ENCODE data around the gene F7.
A peak's percentile ranks its signal among the peaks of the same experiment; 100 is the strongest.
"Not testable (repeated sequence)": the region's sequence is repeated elsewhere in the genome, so short reads cannot be mapped to it uniquely, and the experiment has no call there.

F7 gene

DNA sequence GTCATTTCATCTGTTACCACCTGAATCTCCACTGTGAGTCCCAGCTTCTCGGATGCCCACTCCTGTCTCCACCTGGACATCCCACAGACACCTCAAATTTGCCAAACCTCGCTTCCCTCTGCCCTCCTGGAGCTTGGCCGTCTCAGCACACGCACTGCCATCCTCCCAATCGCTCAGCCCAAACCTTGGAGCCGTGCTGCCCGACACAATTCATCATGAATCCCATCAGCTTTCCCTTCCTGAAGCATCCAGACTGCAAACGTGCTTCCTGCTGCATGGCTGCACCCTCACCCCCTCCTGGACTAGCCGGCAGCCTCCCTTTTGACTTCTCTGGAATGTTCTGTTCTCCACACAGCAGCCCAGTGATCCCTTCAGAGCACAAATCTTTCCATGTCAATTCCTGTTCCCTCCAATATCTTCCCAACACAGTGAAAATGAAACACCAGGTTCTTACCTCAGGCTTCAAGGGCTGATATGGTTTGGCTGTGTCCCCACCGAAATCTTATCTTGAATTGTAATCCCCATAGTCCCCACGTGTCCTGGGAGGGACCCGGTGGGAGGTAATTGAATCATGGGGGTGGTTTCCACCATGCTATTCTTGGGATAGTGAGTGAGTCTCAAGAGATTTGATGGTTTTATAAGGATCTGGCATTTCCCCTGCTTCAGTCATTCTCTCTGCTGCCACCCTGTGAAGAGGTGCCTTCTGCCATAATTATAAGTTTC lies 51.8 kb downstream of the F7 start:
- DNase-seq, result no peak

DNA sequence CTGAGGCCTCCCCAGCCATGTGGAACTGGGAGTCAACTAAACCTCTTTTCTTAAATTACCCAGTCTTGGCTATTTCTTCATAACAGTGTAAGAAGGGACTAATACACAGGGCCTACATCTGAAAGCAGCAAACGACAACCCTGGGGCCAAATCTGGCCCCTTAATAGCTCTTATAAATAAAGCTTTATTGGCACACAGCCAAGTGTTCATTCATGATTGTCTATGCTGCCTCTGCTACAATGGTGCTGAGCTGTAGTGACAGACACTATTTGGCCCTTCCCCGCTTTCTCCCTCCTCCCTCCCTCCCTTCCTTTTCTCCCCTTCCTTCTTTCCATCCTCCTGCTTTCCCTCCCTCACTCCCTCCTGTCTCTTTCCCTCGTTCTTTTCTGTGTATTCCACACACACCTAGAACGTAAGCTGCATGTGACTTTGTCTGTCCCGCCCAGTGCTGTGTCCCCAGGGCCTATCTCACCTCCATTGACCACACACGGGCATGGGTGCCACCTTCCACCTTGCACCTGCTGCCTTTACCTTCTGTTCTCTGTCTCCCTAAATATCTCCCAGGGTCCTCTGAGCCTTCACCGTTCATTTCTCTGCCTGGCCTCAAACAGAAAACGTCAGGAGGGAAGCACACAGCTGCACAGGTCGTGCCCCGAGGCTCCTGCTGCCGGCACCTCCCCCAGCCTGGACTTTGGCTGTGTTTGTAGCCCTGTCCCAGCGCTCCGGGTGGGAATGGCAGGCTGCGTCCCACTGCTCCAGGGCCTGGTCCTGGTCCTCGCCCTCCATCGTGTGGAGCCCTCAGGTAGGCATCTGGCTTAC lies 52.5 kb downstream of the F7 start, which contains the start of gene PROZ:
PROZ (plus strand) TSS at position 720 of the 819 bp plus-strand sequence; CDS start at position 733, 13 bp downstream.
- no peak for DNase-seq

- DNase-seq, result no peak
Measured at GRCh38 chr13:113158946-113159345, 53.4 kb downstream of the F7 start.

- no peak for DNase-seq
Measured at GRCh38 chr13:113159701-113160100, 54.1 kb downstream of the F7 start.

DNA sequence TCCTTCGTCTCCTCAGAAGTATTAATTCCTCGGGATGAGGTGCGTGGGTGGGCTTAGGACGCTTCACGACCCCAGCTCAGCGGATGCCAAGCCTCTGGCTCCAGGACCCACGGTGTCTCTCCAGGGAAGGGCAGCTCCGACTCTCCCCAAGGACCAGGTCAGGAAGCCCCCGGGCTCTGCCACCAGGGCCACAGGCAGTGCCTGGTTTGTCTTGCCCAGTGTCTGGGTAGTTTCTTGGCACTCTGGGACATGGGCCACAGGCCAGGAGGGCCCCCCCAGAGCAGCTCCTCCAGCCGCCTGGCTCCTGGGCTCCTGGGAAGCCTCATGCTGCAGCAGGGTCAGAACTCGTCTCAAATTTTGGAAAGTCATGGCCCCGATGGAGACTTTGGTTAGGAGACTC lies 55.4 kb downstream of the F7 start:
- no peak for DNase-seq

DNA sequence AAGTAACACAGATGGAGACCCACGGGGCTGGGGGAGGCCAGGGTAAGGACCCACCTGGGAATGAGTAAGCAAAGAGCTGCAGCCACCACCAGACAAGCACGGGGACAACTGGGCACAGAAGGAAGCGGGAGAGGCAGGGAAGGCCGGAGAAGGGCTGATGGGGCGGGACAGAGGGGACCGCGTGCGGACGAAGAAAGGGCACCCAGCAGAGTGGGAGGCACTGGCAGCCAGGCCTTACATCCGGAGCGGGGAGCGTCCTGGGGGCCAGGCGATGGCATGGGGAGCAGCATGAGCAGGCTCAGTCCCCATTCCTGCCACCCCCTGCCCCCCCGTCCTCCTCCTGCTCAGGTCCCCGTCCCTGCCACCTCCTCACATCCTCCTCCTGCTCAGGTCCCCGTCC lies 55.8 kb downstream of the F7 start:
- no peak for DNase-seq

DNA sequence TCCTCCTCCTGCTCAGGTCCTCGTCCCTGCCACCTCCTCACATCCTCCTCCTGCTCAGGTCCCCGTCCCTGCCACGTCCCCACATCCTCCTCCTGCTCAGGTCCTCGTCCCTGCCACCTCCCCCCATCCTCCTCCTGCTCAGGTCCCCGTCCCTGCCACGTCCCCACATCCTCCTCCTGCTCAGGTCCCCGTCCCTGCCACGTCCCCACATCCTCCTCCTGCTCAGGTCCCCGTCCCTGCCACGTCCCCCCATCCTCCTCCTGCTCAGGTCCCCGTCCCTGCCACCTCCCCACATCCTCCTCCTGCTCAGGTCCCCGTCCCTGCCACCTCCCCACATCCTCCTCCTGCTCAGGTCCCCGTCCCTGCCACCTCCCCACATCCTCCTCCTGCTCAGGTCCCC lies 56.4 kb downstream of the F7 start:
- DNase-seq, result not testable (repeated sequence)

DNA sequence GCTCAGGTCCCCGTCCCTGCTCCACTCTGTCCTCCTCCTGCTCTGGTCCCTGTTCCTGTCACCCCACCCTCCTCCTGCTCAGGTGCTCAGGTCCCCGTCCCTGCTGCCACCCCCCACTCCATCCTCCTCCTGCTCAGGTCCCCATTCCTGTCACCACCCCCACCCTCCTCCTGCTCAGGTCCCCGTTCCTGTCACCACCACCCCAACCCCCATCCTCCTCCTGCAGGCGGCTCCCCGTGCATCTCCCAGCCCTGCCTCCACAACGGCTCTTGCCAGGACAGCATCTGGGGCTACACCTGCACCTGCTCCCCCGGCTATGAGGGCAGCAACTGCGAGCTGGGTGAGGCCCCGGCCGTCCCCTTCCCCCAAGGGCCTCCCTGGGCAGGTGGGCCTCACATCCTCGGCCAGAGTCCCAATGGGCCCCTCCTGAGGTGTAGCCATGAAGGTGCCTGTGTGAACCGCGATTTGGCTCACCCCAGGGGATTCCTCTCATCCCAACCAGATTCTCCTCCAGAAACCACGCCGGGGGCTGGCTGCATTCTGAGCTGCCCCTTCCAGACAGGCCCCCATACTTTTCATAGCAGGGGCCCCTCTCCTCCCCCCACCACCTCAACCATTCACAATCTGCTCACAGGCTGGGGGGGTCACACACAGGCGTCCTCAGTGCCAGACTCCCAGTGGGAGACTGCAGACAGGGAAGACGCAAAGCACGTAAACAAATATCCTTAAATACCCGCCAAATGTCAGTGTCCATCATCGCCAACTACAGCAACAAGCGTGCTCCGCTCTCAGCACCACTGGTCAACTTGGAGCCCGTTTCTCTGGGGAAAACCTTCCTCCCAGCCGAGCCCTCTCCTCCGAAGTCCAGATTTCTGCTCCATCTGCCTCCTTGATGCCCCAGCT lies 57.4 kb downstream of the F7 start:
- DNase-seq, result peak; percentile 28

- DNase-seq, result no peak
Measured at GRCh38 chr13:113164492-113164891, 58.9 kb downstream of the F7 start.

GRCh38 chr13:113166266-113166665 lies 60.7 kb downstream of the F7 start:
- DNase-seq, result no peak

- DNase-seq, result no peak
Measured at GRCh38 chr13:113166681-113167080, 61.1 kb downstream of the F7 start.

DNA sequence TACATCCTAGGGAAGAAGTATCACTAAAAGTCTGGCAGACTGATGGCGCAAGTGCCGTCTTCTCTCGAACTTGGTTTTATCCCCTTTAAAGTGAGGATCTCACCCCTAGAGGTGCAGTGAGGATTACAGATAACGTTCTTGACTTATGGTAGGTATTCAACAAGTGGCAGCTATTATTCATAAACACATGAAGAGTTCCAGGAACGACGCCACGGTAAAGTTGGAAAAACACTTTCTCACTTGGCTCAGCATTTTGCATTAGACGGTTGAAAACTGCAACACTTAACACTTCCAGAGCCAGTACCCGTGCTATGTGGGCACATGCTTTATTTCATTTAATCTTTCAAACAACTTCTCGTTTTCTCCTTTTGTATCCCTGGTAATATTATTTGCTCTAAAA lies 61.6 kb downstream of the F7 start:
- DNase-seq, result no peak

- no peak for DNase-seq
Measured at GRCh38 chr13:113167575-113167974, 62.0 kb downstream of the F7 start.

DNA sequence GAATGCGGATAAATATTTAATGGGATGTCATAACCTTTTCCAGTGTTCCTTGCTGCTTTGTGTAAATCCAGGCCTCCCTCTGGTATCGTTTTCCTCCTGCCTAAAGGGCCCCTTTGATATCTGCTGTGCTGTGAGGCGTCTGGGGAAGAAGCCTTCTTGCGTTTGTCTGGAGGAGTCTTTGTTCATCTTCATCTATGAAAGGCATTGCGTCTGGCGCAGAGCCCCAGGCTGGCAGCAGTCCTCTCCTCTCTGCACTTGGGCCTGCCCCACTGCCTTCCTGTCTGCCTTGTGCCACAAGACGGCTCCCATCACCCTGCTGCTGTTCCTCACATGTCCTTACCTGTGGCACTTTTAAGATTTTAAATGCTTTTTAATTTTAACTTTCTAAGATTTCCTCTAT lies 62.6 kb downstream of the F7 start:
- no peak for DNase-seq

DNA sequence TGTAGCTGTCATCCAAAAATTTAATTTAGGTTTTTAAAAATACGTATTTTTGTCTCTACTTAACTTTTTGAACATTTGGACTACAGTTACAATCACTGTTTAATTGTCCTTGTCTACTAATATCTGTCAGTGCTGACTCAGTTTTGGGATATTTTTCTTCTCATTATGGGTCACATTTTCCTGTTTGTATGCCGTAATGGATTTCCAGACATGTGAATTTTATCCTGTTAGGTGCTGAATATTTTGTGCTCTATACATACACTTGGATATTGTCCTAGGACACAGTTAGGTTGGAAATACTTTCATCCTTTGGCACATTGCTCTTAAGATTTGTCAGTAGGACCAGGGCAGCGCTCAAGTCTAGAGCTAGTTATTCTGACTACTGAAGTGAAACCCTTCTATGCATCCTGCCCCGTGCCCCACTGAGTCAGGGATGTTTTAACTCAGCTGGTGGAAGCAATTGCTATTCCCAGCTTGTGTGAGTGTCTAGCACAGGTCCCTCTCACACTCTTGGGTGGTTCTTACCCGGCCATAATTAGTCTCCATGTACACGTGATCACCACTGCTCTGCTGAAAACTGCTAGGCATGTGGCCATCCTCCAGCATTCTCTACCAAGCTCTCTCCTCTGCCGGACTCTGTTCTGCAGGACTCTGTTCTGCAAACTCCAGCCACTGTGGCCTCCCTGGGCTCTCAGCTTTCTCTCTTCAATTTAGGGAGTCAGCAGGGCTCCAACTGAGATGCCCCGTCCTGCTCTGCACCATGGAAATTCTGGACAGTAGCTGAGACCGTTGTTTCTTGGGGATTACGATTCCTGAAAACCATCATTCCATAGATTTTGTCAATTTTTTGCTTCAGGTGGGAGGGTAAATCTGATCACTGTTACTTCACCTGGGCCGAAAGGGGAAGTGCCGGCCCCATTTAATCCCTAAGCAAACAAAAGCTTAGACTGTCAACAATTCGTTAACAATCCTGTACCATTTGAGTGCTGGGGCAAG lies 64.0 kb downstream of the F7 start:
- no peak for DNase-seq
